GM18868 (cell line): Measurements from ENCODE around the gene MRM2.

Source experiments
- ATAC-seq: cut with Tn5 transposase; IDR thresholded peaks from one replicate; pipeline ENCODE4 v1.9.1; 2021; ENCODE audit warnings: mild to moderate bottlenecking, moderate library complexity; ENCODE audit not compliant: unreplicated experiment

The MRM2 gene

DNA sequence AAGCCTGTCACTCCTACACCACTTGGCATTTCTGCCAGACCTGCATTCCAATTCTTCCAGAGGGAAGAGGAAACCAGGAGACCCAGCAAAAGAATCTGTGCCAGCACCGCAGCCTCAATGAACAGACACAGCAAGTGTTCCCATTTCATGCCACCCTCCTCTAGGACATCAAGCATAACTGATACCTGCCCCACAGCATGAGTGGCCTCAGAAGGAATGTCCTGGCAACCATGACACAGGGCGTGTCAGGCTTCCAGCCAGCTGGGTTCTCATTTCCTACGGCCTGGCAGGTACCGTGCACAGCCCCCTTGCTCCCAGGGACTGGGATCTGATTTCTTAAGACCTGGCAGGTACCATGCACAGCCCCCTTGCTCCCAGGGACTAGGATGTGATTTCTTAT is 17.1 kb downstream of the MRM2 start:
- ATAC-seq = no peak

DNA sequence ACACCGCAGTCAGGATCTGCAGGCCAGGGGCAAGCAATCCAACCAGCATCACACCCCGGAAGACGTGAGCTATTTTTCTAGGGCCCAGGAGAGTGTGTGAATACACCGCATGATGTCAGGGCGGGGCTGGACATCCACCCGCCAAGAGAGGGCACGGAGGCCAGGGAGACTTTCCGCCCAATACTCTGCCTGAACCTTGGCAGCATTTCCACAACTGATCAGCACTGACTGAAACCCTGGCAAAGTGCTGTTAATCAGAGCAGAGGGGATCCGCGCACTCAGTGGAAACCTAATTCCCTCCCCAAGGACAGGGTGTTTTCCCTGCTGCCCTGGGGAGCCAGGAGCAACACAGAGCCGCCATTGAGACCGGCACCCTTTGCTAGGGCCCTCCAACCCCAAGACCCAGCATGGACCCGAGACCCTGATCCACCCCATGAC is 17.5 kb downstream of the MRM2 start:
- ATAC-seq = no peak

DNA sequence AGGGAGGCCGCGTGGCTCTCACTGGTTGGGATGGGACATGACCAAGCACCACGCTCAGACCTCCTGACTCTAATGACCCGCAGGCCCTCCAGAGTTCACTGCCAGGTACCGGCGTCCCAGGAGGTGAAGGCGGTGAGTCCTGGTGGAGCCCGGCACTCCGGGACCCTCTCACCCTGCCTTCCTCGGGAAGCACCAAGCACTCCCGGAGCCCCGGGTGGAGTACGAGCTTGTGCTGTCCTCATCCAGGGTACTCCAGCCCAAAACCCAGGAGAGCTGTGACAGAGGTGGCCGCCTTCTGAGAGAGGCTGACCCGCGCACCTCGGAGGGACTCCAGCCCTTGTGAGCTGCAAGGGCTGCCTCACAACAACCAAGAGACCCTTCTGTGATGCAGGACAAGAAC is 18.7 kb downstream of the MRM2 start:
- ATAC-seq = no peak

DNA sequence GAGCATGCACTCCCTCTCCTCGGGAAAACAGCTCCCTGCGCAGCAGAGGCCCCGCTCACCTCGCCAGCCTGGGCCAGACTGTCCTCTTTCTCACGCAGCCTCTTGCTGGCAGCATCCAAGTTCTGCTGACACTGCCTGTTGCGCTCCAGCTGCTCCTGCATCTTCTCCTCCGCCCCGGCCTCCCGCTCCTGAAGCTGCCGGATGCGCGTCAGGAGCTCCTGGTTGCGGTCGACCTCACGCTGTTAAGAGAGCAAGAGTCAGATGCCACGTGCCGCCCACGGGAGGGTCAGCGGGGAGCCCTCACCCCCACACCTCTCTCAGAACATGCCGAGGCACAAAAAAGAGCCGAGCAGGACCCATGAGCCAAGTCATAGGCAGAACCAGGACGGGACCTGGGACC is 19.5 kb downstream of the MRM2 start:
- no peak for ATAC-seq

DNA sequence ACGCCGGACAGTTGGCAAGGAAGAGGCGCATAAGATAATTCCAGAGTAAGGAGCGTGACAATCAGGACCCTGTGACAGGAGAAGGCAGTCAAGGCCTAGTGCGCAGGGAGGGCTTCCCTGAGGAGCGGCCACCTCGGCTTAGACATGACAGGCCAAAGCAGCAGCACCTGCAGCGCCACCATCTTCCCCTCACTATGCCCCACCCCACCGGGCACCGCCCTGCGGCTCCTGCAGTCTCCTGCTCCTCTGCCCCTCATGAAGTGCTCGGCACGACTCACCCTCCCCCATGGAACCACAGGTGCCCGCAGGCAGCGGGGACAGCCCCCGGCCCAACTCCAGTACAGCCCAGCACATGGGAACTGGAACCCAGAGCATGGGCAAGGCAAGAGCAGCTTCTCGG is 21.1 kb downstream of the MRM2 start:
- no peak for ATAC-seq

DNA sequence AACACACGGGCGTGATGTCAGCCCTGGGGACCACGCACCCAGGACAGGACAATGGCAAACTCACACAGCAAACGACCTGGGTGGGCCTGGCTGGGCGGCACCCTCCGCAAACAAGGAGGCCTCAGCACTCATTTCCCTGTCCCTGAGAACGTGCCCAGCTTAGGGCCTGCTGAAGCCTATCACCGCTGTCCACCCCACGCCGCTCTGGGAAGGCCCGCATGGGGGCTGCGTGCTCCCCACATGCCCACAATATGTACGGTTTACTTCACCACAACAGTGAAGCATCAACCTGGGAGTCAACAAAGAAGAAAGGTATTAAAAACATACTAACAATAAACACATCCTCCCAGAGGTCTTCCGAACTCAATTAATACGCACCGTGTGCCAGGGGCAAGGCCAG is 21.5 kb downstream of the MRM2 start:
- ATAC-seq = no peak

DNA sequence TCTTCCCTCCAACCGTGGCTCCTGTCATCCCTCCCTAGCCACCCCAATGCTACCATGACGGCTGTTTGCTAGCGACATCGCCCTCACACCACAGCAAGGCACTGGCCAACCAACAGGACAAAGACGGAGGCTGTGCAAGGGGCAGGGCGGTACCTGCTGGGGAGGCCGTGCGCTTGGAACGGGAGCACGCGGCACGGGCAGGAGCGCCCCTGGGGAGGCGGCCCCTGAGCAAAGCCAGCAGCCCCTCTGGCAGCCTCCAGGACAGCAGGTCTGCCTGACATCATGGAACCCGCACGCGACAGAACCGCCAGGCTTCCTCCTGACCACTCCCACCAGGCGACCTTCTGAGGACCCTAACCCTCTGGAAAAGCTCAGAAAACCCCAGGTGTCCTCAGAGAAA is 22.0 kb downstream of the MRM2 start:
- ATAC-seq = no peak

DNA sequence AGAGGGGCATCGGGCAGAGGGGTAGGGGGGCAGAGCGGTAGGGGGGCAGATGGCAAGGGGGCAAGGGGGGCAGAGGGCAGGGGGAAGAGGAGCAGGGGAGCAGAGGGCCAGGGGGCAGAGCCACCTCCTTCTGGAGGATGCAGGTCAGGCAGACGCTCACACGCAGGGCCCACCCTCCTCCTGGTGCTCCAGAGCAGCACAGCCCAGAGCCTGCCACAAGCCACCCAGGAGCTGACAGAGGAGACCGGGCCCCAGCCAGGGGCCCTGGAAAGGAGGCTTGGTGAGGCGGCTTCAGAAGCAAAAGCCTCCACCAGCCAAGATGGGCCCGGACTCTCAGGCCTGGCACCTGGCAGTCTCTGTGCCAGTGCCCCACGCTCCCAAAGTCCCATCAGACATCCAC is 22.4 kb downstream of the MRM2 start:
- no peak for ATAC-seq

DNA sequence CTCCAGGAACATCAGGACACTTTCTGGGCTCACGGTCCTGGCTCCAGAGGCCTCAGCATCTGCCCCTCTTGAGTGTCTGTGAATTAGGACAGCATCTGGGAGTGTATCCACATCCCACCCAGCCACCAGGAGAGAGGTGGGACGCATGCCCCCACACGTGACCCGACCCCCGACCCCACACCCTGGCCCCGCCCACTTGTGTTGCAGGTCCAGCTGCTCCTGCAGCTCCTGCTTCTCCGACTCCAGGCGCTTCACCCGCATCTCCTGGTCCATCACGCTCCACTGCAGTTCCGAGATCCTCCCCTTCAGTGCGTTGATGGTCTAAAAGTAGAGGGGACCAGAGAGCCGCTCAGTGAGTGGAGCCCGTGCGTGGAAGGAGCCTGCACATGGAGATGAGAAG is 22.9 kb downstream of the MRM2 start:
- no peak for ATAC-seq

DNA sequence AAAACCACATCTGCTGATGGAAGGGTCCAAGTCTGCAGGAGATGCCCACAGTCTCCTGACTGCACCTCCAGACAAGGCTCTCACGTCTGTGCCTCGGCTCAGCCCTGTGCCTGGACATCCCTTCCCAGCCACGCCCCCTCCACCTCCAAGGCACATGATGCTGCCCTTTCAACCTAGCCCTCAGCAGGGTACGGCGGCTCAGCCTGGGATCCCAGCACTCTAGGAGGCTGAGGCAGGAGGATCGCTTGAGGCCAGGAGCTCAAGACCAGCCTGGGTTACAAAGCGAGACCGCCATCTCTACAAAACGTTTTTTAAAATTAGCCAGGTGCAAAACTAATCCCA is 23.6 kb downstream of the MRM2 start:
- ATAC-seq = no peak

DNA sequence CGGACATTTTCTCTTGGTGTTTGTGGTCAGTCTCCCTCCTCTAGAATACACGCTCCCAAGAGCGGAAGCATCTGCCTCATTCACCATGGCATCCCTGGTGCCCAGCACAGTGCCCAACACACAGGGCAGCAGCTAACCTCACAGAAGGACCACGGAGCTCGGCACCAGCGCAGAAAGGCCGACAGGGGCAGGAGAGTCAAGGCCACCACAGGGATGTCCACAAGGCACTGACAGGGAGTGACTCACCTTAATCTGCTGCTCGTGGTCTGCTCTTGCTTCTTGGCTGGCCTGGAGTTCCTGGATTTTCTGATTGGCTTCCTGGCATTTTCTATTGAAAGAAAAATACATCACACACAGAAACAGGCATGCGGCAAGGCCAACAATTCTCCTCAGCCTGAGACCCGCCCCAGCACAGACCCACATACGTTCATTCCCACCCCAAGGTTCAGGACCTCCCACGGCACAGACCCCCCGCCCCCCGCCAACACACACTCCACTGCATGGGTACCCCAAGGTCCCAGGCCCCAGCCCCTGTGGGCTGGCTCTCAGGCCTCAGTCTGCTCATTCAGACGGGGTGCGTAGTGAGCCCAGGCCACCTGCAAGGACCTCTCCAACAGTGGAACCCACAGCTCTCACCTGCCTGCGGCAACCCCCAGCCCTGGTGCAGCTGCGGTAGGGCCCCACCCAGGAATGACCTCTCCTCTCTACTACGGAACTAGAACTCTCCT is 24.1 kb downstream of the MRM2 start:
- no peak for ATAC-seq

DNA sequence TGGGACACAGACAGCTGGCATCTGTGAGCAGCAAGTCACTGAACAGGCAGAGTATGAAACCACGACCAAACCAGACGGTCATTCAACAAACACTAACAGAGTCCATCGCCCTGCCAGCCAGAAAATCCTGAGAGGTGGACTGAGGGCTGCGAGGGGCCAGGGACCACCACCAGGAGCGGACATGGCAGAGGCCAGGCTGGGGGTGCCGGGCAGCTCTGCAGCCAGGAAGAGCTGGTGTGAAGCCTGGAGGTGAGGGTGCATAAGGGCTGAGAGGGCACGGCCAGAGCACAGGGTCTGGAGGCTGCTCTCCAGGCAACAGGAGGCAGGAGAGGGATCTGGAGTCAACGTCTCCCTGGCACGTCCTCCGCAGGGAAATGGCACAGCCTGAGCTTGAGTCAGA is 24.8 kb downstream of the MRM2 start:
- no peak for ATAC-seq

DNA sequence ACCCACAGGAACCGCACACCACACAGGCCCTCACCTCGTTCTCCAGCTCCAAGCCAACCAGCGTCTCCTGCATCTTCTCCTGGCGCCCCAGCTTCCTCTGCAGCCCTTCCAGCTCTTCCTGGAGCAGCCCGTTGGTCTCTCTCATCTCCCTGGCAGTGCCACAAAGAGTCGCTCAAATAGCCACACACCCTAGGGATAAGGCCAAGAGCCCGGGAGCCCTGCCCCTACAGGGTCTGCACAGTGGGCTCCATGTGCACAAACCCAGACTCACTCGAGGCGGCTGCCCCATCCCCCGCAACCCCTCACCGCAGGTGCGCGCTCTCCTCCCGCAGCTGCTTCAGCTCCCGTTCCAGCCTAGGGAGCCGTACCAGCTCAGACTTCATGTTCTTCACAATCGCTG is 26.2 kb downstream of the MRM2 start:
- ATAC-seq = no peak

DNA sequence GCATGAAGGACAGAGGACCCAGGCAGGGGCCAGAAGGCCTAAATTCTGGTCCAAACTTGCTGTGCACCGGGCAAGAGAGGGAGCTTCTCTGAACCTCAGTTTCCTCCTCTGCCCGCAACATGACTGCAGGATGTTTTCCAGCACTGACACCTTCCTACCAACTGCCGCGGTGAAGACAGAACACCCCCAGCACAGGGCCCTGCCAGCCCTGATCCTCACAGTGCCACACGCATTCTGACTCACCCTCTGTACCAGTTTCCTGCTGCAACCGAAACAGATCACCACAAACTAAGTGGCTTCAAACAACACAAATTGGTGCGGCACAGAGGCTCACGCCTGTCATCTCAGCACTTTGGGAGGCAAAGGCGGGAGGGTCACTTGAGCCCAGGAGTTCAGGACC is 27.4 kb downstream of the MRM2 start:
- ATAC-seq = no peak

DNA sequence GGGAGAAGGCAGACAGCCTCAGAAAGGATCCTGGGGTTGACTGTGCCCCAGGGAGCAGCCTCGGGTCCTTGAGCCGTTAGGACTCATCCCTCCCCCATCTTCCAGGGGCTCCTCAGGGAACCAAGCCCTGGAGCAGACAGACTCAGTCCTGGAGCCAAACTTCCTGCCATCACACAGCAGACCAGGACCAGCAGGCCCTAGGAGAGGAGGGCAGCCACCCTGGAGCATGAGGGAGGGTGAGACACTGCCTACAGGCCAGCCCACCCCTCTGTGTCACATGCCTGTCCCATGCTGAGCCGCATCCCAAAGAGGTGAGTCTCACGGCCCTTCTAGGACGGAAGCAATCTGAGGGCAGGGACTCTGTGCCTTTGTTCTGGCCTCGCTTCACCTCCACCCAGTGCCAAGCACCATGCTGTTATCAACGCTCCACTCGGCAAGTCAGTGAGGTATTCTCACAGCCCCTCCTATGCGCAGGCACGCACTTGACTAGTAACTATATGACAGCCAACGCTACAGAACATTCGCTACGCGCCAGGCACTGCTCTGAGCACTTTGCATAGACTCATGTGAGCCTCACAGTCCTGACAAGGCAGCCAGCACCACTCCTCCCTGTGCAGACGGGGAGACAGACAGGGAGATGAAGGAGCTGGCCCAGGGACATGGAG is 28.3 kb downstream of the MRM2 start:
- ATAC-seq = no peak

DNA sequence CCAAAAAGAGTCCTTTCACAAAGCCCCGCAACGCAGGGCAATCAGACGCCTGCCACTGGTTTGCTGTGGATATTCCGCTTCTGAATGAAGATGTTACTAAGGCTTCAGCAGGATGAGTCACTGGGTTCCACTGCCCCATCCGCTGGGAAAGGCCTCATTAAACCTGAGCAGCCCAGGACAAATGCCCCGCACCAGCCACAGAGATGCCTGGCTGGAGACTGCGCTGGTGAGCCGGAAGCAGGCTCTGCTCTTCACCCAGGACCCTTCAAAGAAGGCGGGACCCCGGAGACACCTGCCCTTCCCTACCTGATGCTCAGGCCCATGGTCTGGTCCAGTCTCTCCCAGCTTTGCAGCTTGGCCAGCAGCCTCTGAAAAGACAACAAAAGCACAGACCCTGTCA is 29.1 kb downstream of the MRM2 start:
- no peak for ATAC-seq

DNA sequence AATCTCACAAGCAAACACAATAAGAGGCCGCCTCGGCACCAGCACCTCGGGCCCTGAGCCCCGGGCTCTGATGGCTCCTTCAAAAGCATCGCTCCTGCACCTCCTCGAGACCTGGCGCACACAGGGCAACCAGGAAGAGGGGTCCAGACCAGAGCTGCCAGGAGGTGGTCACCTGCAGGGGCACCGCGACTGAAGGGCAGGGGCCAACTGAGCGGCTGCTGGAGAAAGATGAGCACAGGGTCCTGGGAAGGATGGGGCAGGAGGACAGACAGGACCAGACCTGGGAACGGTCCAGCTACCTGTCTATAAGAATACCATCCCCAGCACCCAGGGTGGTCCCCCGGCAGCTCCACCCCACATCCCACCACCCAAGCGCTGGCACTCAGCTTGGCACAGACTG is 30.1 kb downstream of the MRM2 start:
- no peak for ATAC-seq

DNA sequence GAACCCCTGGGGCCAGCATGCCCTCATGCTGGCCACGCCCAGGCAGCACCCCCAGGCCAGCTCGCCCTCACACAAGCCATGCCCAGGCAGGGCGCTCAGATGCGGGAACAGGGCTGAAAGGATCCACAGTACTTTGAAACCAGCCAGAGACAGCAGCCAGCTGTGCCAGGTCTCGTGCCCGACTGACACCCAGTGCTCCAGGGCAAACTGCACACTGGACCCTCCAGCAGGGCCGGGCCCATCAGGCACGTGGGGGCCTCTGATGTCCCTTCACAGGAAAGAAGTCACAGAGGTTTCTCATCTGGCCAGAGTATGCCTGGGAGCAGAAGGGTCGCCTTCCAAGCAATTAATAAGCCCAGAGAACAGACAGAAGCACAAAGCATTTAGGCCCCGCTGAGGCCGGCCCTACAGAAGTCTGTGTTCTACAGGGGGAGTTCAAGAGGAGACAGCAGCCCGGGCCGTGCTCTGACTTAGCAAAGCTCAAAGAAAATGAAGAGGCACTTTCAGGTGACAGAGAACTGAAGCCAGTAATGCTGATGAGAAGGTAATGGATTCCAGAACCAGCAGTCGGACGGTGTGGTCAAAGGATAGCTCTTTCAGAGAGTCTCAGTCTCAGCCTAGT is 30.6 kb downstream of the MRM2 start:
- ATAC-seq = no peak

DNA sequence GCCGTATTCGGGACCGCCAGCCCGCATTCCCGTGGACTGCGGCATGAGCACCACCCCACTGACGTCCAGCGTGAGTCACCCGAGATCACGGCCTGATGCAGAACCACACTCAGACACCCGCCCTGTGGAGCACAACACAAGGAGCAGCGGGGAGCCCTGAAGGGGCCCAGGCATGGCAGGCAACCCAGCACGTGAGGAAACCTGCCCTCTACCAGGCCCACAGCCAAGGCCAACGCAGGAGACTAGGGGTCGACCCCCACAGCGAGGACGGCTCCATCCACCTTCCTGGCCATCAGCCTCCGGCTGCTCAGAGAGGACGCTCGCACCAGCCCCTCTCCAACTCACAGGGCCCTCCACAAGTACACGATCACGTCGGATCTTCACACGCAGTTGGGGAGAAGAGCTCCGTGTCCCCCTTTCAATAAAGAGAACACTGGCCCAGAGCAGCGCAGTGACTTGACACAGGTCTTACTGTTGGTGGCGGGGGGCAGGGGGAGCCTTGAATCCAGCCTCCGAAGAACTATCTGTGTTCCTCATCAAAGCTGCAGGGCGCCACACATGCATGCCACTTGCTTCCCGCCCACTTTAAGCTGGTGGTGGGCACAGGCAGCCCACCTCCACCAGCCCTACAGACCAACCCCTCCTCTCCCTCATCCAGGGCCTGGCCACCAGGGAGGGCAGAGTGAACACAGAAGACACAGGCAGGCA is 31.3 kb downstream of the MRM2 start:
- ATAC-seq = no peak

DNA sequence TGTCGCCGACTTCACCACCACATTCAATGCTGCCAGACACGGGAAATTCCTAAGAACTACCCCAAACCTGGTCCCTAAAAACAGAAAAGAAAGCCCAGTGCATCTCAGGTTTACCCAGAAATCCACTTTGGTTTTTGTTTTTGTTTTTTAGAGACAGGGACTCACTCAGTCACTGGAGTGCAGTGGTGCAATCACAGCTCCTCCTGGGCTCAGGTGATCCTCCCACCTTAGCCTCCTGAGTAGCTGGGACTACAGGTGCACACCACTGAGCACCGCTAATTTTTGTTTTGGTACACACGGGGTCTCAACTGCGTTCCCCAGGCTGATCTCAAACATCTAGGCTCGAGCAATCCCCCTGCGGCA is 32.1 kb downstream of the MRM2 start:
- no peak for ATAC-seq

DNA sequence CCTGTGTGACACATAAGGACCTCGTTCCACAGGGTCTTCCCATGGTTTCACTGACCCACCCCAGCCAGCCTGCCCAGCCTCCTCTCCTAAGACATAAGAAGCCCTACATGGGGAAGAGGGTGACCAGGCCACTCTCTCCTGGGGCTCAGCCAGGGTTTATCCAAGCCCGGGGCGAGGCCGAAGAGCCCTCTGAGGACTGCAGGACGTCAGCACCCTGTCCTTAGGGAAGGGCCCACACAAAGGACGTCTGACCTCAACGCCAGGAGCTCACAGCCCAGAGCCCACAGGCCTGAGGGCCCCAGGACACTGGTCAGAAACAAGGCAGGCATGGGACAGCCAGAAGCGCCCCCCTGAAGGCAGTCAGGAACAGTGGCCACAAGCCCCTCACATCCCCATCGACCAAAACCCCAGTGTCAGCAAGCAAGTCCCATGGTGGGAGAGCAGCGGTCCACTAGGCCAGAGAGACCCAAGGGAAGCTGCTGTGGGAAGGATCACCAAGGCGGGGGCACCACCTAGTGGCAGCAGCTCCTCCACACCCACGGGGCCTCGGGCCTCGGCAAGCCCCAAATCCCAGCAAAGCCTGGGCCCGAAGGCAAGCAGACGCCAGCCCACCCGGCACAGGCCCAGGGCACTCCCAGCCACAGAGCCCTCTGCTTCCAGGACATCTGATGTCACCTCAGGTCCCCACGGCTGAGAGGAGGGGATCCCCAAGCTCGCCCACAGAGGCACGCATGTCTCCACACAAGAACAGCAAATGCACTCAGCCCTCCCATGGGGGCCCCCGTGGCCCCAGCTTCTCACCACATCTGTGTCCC is 32.7 kb downstream of the MRM2 start:
- ATAC-seq = peak; percentile 79
